GM18517 (cell line): Measurements from ENCODE around the gene TXK.

Experiments used
- ATAC-seq: cut with Tn5 transposase; IDR thresholded peaks from one replicate; pipeline ENCODE4 v1.9.1; 2021; ENCODE audit warnings: mild to moderate bottlenecking, moderate library complexity; ENCODE audit not compliant: unreplicated experiment

The TXK gene

DNA sequence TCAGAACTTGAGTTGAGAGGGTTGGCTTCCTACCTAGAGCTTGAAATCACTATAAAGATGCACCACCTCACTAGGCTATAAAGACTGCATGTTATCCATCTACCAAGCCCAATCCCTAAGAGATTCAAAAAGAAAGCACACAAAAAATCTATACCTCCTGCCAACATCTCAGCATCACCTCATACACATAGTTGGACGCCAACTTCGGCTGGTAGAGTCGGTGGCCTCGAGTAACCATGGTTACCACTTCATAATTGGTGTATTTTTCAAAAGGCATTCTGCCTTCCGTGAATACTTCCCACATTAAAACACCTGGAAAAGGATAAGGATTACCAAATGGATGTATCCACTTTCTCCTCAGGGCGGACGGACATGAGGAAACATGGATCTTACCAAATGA is 4.5 kb upstream of the TXK start:
- no peak for ATAC-seq

DNA sequence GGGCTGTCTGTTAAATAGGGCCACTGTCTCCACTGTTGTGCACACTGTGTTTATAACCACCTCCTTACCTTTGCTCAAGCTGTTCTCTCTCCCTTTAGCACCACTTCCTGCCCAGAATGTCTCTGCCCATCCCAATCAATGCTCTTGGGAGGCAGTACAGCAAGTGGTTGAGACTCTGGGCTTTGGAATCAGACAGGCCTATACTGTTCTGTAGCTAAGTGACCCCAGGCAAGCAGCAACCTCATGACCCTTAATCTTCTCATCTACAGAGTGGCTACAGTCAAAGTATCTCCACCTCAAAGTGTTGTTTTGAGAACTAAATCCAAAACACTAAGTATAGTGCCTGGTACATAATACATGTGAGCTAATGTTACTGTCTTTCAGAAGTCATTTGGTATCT is 3.8 kb upstream of the TXK start:
- no peak for ATAC-seq

DNA sequence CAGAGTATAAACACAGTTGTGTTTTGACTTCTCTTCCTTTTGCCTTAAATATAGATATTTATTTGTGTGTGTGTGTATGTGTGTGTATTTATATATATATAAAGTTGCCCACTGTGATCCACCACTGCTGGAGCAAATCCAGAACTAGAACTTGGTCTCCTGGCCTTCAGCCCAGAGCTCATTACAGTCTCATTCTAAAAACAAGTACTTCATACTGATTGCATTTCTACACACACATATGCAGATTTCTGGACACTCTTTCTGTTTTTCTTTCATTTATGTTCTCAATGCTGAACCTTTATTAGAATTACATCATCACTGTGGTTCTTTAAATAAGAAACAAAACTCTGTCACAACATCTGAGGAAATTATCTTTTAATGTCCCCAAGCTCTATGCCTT is 381 bp downstream of the TXK start:
- ATAC-seq: no peak

DNA sequence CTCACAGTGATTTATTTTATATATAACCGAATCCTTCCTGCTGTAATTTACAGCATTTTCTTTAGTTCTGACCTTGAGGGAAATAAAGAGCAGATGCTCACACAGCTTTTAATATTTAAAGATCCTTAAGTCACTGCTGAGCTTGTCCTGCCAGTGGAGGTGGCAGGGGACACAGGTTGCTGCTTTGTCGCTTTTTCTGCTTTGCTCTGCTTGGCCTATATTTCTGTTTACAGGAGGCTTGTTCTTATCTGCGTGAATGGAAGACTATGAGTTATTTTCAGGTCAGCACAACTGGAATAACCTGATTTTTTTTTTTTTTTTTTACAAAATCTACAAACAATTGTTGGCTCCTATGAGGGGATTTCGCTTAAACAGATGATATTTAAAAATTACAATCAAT is 2.3 kb downstream of the TXK start:
- ATAC-seq: no peak

DNA sequence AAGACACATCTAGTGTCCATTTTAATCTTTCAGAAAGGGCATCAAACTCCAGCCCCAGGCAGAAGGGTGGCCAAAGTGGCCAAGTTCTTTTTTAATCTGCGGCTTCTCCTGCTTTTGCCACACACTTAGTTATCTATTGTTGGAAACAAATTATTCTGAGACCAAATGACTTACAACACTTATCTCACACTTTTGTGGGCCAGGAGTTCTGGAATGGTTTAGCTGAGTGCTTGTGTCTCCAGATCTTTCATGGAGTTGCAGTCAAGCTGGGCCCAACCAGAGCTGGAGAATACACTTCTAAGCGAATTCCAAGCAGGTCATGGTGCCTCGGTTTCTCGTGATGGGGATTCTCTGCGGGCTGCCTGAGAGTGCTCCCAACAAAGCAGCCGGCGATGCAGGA is 4.0 kb downstream of the TXK start:
- no peak for ATAC-seq

DNA sequence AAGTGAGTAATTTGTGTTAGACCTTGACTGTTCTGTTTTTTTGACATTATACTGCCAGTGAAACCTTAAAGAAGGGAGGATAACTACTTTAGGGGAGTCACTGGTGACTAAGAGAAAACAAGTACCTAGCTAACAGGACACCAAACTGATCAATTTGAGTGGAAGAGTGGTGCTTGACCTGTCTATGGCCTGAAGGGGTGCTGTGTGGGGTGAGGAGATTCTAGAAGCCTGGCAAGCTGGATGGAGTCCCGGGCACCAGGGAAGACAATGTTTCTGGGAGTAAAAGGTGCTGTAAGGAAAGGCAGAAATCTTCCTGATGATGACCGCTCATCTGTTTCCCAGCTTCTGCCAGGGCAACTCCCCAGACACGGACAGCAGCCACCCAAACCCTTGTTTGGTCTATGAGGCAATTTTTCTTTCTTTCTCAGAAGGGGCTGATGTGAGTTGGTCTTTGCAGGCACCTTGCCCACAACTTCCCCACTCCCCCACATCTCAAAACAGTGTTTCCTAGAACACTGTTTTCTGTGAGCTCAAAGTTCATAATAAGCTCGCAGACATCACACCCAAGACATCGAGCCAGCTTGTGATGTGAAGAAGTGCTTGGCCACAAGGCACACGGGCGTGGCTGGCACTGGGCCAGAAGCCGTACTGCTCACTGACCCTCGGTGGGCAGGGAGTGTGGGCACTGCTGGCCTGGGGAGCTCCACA is 4.6 kb downstream of the TXK start:
- no peak for ATAC-seq

DNA sequence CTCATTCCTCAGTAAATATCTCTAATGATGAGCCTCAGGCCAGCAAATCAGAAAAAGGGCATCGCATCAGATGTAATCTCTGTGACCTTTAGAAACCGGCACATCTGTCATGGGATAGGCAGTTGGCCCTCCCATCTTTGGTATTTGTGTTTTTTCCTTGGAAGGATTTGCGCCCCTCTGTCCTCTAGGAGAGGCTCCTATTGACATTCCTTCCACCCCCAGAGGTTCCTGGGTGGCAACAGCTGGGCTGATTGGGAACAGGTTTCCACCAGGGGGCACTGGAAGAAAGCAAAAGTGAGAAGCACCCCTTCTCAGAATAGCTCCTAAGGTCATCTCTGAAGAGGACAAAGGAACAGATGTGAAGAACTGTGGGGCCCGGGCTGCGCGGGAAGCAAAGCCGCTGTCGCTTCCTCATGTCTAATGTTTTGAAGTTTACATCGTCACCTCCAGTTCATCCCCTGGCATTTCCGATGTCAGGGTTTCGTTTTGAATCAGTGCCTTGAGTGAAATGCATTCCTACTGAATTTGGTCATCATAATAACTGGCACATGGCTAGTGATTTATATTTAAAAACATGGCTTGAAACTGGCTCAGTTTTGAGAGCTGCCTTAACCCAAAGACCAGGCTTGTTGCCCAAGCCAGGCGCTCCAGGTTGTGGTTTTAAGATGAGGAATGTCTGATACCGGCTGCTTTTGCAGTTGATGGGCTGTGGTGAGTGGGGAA is 6.2 kb downstream of the TXK start:
- peak; percentile 89 for ATAC-seq

DNA sequence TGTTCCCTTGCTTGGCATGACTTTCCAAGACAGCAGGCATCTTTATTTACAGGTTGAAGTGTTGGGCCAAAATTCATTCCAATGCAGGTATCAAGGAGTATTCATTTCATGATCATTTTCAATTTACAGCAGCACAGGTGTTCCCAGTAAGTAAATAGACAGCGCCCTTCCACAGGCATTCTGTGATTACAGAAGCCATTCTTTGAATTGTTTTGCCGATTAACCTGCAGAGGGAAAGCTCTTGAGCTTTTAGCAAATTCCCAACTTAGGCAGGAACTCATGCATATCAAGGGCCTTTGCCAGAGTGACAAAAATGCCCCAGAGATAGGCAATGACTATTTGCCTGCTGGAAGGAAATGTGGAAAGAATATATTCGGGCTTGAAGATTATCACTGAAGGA is 6.8 kb downstream of the TXK start:
- ATAC-seq: no peak

DNA sequence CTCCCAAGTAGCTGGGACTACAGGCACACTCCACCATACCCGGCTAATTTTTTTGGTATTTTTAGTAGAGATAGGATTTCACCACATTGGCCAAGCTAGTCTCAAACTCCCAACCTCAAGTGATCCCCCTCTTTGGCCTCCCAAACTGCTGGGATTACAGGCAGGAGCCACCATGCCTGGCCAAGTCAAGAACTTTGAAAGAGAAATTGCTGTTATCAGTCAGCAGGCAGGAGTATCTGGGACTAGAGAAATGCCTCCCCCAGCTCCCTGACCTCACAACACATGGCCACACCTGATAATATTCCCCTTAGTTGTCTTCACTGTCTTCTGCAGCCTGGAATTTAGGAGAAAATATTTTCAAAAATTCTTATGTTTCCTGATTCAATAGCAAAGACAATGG is 7.4 kb downstream of the TXK start:
- ATAC-seq: no peak

DNA sequence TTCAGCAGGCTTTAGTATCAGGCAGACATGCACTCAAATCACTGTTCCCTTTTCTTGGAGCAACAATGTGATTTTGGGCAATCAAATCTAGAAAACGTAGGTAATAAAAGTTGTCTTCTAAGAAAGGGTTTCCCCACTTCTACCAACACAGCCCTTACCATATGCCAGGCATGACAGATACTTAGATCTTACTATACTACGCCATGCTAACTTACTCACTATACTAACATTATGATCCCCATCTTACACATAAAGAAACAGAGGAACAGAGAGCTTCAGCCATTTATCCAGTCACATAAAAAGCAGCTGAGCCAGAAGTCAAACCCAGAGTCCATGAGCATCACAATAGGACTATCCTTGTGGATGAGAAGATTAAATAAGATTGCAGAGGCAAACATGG is 9.2 kb downstream of the TXK start:
- ATAC-seq: no peak

DNA sequence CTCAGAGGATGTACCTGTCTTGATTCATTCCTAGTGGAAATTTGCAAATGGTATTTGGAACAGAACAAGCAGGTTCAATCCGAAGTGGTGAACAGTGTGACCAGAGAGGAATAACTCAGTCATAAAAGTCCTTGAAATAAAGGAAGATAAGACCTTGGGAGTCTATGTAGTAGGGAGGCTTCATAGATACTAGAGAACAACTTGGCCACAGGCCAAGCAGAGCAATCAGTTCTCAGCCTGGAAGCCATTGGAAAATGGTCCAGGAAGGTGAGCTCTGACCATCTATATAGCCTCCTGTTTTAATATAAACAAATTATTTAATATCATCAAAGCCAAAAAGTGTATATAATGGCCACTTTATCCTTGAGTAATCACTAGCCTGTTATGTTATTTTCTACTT is 11.3 kb downstream of the TXK start:
- ATAC-seq: no peak

DNA sequence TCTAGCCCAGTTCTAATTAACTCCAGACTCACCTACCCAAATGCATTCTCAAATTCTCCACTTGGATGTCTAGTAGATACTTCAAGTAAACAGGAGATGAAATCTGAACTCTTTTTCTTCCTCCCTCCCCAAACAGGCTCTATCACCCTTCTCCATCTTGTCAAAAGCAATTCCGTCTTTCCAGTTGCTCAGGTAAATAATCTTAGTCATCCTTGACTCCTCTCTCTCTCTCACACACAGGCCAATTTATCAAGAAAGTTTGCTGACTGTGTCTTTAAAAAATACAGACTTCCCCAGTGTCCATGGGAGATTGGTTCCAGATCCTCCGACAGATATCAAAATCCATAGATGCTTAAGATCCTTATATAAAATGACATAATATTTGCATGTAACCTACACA is 12.9 kb downstream of the TXK start:
- ATAC-seq: no peak

DNA sequence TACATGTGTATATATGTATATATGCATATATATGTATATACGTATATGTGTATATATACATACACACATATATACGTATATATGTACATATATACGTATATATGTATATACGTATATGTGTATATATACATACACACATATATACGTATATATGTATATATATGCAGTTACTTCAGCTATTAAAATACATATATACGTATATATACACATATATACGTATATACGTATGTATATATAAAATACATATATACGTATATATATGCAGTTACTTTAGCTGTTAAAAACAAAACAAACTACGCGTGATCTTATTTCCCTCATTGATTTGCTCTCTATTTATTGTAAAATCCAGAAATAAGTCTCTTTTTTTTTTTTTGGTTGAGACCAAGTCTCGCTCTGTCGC is 13.9 kb downstream of the TXK start:
- no peak for ATAC-seq

DNA sequence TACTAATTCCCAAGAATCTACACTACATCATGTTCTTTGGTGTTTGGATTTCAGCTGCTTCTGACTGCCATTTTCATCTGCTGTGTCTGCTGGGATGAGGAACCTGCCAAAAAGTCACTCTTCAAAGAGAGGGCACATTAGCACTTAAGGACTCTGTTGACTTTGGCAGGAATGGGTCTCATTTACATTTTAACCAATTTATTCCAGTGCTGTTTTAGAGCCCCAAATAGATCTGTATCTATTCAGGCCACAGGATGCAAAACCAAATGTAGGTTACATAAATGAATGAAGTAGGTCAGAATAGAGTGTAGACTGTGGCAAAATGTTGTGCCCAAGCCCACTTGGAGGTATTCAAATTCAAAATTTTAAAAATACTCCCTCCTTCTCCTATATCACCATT is 14.4 kb downstream of the TXK start:
- ATAC-seq: no peak

DNA sequence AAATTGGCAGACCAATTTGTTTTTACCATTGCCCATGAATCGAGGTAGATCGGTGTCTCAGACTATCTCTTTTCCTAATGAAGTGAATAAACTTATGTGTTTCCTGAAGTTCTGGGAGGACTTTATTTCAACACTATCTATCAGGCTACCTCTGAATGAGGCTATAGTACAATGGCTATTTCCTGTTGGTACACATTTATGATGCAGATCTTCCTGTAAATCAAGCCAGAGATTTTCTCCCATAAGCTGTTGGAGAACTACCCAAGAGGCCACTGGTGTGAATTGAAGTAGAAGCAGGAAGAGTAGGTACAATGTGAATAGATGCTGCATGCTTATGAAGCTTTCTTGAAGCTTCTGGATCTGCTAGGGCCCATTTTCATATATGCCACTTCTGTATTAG is 16.0 kb downstream of the TXK start:
- no peak for ATAC-seq

DNA sequence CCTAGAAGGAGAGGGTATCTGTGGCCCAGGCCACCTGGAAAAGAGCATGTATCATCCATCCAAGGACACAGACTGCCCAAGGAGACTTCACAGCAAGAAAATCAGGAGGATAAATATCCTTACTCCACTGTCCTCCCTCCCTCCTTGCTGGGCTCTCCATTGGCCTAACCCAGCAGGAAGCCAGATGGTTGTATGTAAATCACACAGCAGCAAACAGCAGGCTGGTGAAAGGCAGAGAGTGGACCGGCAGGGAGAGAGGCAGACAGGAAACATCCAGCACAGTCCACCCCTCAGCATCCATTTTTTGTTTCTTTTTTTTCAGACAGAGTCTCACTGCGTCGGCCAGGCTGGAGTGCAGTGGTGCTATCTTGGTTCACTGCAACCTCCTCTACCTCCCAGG is 17.5 kb downstream of the TXK start:
- no peak for ATAC-seq

DNA sequence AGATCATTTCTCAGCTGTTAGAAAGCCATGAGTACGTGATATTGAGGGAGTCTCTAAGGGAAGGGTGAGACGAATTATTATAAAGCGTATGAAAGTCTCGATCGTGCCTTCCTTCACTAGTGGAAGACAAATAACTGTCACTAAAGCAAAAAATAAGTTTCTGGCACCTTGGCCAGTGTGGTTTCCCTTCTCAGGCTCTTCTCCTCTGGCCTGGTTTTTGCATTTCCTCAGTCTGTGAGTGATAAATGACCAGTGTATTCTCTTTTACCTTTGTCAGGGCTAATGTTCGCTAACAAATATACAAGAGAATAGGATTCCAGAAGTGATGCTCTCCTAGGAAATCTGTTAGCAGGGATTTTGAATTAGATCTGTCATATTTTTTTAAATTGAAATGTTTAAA is 19.6 kb downstream of the TXK start:
- no peak for ATAC-seq

DNA sequence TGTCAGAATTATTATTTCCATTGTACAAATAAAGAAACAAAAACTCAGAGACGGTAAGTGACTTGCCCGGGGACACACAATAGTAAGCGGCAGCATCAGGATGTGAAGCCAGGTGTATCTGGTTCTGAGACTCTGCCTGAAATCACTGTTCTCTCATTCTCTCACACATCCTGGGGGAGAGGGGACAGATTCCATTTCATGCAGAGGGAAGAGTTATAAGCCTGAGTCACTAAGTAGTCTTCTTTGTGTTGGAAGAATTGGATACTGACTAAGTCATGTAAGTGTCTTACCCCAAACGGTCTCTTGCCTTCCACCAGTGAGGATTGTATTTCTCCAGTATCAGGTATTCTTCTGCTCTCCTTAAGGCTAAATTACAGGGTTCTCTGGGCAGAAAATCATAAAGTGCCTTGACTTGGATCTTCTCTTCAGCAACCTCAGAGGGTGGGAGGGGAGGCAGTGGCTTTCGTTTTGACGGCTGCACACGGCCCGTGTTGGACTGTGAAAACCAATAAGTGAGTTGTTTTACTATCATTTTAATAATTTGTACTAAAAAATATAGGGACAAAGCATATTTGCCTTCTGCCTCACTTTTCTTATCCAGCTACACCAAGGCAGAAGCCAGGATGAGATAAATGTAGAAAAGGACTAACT is 21.9 kb downstream of the TXK start:
- ATAC-seq: no peak

DNA sequence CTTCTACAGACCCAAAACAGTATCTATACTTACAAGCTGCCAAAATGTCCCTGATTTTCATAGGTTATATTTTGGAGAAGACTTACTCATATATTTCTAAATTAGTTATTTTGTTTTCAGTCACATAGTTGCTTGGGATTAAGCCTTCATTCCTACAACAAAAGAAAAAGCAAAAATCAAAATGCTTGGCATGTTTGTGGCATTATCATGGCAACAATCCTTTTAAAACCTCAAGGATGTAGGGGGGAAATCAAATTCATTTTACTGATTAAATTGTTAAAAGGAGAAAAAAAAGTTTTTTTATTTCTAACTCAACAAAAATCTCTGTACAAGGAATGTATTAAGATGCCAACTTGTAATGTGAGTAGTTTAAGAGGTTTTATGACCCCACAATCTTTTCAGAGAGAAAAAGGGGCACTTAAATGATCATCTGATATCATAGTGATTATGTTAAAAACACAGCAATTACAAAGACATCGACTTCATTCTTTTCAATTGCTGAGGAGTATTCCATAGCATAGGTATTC is 23.5 kb downstream of the TXK start:
- ATAC-seq: no peak

DNA sequence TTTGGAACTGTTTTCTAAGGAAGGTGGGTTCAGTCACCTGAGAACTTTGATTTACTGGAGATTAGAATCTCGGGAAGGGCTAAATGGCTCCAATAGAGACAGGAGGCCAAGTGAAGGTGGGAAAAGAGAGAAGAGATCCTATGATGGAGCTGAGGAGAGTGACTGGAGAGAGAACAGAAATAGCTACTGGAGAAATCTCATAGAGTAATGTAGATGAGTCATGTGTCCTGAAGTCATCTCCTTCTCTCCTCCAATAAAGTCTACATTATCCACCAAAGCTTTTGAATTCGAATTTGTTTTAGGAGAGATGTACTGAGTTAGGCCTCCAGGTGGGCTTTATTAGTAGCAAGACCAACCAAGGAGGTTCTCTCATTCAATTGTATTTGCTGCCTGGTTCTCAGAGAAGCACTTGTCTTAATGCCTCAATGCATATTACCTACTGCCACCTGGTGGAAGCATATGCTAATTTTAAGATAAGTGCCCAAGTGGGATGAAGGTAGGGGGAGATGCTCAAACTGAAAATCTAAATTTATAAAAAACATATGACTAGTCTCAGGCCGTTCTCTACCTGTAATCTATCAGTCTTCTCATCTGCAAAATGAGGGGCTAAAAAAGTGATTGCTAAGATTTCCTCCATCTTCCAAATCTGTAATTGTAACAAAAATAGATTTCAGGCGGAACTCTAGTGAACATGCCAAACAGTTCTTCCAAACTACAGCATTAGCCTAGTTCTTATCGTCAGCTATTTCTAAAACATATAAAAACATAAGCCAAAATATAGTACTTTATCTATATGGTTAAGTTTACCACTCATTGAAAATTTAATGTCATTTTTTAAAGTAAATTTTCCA is 24.4 kb downstream of the TXK start:
- ATAC-seq: peak; percentile 71
